Cardiac septum (tissue), 1 donor: ENCODE results near the gene REN. TPM values are rescaled to one million over a fixed set of nuclear protein-coding genes. Genes with fewer than 3 reads are reported as not detected.

ENCODE experiments used
- DNase-seq: peaks from one replicate; pipeline ENCODE4 v3.0.0-alpha.2; 2020; ENCODE audit warnings: low spot score
- intact Hi-C: fragments of 100-400 bp; cut with DNase I; formaldehyde crosslinking; loops from one replicate; pipeline ENCODE4 v1.14.0; 2022
- total RNA-seq: library from RNA; stranded (reverse); fragmentation: NEBNext Ultra II Directional; extraction: Animal tissue kit (Norgen Biotek cat#: 25700); gene quantifications from one replicate; pipeline ENCODE4 v1.2.1, GENCODE V29; 2021
- donor health status: DM: no; HTN: no; CAD: no.

REN gene
- total RNA-seq, 1 donor from 2014 or later: not detected

DNA sequence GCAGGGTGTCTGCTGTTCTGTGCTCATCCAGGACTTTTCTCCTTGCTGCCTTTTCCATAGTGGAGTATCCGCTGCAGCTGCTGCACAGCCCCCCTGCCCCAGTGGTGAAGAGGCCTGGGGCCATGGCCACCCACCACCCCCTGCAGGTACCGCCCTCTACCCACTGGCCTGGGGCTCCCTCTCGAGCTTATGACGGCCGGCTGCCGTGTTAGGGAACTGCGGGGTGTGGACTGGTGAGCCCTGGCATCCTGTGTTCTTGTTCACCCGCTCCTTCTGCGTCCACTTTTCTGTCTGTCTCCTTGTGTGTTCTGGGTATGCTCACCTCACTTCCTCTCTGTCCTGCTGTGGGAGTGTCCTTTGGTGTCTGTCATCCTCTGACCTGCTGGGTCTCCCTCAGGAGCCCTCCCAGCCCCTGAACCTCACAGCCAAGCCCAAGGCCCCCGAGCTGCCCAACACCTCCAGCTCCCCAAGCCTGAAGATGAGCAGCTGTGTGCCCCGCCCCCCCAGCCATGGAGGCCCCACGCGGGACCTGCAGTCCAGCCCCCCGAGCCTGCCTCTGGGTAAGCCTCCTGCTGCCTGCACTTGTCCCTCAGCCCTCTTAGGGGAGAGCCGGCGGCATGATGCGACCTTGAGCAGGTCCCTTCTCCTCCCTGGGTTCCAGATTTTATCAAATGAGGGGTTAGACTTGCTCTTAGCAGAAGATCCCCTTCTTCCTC is 44.1 kb downstream of the REN start:
- intact Hi-C loops: no loop called here
- no peak for DNase-seq

DNA sequence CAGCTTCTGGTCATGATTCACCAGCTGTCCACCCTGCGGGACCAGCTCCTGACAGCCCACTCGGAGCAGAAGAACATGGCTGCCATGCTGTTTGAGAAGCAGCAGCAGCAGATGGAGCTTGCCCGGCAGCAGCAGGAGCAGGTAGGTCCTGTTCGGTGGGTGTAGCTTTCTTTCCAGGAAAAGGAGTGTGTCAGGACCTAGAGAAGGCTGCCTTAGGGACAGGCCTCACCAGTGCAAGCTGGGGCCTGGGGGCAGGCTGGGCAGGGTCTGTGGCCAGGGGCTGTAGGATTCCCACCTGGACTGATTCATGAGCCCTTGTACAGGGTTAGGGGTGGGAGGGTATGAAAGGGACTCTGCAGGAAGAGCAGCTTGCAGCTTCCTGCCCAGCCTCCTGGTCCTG is 49.6 kb downstream of the REN start:
- no peak for DNase-seq
- intact Hi-C loops: no loop called here

DNA sequence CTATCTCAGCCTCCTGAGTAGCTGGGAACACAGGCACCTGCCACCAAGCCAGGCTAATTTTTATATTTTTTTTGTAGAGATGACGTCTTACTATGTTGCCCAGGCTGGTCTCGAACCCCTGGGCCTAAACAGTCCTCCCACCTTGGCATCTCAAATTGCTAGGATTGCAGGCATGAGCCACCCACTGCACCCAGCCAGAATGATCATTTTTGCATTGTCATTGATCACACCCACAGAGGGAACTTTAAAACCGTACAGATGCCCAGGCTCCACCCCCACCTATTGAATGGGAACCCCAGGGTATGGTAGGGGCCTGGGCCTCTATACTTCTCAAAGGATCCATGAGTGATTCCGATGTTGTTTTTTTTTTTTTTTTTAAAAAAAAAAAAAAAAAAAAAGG is 51.0 kb downstream of the REN start:
- intact Hi-C loops: no loop called here
- DNase-seq: no peak

DNA sequence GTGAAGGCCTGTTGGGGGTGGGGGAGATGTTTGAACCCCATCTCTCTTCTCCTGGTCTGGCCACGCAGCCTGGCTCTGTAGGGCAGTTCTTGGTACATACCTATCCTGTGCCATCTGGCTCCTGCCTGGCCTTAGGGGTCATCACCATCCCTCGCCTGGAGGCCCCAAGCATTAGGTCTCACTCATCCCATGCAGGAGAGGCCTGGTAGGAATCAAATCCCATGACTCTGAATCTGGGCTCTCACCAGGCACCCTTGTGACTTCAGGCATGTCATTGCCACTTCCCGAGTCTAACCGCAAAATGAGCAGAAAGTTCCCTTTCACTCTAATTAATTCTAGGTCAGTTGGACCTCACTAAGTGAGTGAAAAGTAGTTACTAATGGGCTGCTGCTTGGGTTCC is 51.5 kb downstream of the REN start:
- intact Hi-C loops: no loop called here
- DNase-seq: no peak

DNA sequence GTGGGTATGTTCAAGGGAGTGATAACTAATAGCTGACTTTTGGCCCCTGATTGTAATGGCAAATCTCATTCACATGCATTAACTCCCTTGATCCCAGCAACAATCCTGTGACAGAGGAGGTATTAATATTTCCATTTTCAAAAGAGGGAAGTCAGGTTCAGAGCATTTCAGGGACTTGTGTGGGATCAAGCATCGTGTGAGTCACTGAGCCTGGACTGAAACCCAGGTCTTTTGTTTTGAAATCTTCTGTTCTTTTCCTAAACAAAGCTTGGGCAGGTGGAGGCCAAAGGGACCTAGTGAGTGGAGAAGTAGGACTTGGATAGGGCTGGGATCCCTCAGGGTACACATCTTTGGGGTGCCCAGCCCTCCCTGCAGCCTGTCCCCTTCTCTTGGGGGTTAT is 52.2 kb downstream of the REN start:
- intact Hi-C loops: no loop called here
- DNase-seq: no peak

DNA sequence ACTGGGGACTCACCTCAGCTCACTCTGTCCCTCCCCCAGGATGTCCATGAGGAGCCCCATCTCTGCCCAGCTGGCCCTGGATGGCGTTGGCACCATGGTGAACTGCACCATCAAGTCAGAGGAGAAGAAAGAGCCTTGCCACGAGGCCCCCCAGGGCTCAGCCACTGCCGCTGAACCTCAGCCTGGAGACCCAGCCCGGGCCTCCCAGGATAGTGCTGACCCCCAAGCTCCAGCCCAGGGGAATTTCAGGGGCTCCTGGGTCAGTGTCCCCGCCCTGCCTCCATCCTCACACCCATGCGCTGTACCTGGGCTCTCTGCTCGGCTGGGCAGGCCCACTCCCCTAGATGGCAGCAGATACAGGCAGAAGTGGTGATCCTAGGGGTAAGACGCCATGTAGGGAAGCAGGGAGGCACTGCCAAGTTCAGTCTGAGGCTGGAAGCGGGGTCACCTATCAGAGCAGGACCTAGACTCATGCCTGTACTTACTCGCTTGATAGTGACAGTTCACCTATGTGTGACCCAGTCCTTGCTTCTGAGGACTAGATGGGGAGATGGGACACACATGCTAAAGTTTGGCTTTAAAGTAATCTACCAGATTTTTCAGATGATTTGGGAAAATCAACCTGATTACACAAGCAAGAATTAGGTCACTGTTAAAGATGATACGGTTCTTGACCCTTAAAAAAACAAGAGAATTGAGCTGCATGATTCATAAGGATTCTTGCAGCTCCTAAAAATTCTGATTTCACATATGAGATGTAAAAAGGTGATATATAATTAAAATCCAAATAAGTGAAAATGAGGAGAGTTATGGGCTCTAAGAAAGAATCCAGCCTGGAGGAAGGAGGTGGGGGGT is 53.0 kb downstream of the REN start:
- no peak for DNase-seq
- intact Hi-C loops: no loop called here

DNA sequence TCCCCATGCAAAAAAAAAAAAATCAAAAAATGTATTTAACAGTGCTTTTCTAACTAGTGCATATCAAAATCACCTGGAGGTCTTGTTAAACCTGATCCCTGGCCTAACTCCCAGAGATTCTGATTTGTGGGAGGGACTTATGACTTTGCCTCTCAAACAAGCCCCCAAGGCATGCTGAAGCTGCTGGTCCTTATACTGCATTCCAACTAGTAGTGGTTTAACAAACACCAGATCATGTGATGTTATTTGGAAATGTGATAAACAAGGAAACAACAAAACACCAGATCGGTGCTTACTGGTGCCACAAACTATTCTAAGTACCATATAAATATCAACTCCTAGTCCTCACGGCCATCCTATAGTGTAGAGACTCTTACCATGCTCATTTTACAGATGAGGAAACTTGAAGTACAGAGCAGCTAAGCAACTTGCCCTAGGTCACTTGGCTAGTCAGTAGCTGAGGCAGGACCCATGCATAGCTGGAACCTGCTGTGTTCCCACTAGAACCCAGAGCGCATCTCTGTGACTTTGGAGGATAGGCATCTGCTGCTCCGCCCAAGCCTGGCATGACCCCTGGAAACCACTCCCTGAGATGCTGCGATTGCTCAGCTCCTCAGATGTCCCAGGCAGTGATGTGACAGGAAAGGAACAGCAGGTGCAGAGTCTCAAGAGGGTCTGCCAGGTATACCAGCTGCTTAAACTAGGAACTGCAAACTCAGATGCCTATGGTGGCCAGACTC is 55.1 kb downstream of the REN start:
- intact Hi-C loops: no loop called here
- no peak for DNase-seq

DNA sequence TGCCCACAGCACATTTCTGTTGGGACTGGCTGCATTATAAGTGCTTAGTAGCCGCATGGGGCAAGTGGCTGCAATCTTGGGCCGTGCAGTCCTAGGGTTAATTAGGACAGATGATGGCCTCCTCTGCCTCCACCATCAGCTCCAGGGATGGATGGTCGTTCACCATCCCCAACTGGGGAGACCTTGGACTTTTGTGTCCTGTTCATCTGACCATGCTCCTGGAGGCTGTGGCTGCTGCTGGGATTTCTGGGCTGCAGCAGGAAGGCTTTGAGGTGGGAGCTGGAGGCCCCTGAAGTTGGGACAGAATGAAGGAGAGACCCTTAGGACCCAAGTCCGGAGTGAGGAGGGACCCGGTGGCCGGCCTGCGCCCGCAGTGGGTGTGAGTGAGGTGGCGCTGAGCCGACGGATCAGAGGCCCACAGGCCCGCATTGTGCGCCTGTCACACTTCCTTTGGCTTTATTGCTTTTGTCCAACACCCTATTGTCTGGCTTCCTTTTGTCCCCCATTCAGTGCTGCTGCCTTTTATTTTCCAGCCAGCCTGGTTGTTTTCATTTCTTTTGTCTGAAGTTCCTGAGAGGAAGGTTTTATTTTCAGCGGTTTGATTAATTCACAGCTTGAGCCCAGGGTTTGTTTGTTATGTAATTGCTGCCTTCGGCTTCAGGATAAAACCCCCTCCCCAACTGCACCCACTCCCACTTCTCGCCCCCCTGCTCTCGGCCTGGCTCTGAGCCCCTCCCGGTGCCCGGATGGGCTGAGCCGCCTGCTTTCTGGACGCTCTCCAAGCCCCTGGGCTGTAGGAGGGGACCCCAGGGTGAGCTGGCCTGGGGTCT is 57.6 kb downstream of the REN start:
- intact Hi-C loops: no loop called here
- no peak for DNase-seq

DNA sequence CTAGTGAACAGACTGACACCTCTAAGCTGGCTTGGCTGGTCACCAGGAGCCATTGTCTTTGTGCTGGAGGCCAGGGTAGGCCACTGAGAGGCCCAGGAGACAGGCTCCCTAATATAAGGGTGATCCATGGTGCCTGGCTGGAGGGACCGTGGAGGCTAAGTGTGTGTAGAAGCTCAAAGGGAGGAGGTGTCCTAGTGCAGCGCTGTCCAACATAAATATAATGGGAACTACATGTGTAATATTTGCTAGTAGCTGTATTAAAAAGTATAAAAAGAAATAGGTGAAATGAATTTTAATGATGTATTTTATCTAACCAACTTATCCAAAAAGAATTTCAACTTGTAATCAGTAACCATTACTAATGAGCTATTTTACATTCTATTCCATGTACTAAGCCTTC is 58.2 kb downstream of the REN start:
- intact Hi-C loops: no loop called here
- no peak for DNase-seq

DNA sequence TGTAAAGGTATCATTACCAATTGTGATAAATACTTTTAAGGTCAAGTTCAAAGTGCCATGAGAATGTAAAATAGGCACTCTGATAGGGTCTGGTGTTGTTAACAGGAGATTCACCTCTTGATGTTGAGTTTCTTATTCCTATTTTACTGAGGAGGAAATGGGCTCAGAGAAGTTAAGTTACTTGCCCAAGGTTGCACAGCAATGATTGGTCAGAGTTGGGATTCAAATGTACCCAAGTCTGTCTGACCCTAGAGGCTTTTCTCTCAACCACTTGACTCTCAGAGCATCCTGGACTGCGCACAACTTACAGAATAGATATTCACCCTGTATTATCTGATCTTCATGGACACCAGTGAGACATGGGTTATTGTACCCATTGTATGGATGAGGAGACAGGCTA is 59.3 kb downstream of the REN start:
- intact Hi-C loops: no loop called here
- DNase-seq: no peak

DNA sequence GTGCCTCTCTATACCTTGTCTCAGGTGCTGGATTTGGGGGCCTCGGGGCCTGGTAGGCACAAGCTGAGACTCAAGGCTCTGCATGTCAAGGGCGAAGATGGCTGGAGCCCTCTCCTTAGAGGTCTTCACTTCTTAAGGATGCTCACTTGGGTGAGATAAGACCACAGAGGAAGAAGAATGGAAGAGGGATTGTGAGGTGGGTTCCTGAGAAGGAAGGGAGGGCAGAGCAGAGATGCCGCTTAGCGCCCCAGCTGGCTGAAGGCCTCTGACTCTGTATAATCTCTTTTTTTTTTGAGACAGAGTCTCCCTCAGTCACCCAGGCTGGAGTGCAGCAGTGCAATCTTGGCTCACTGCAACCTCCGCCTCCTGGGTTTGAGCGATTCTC is 61.0 kb downstream of the REN start:
- DNase-seq: no peak
- intact Hi-C loops: no loop called here

Other genes starting within 250 kb of the REN start
- 17.9 TPM for gene SOX13, start 93.2 kb downstream of the REN start, total RNA-seq
- gene ETNK2, start 14.3 kb downstream of the REN start, total RNA-seq: 1.9 TPM
- not detected for gene KISS1, start 30.2 kb upstream of the REN start, total RNA-seq
- gene GOLT1A, start 47.7 kb upstream of the REN start, total RNA-seq: not detected
- 27.9 TPM for gene PLEKHA6, start 193.6 kb upstream of the REN start, total RNA-seq
- gene PPP1R15B, start 245.5 kb upstream of the REN start, total RNA-seq: 21.2 TPM